ENCODE measurements around the gene ACCS.

Gene ACCS

DNA sequence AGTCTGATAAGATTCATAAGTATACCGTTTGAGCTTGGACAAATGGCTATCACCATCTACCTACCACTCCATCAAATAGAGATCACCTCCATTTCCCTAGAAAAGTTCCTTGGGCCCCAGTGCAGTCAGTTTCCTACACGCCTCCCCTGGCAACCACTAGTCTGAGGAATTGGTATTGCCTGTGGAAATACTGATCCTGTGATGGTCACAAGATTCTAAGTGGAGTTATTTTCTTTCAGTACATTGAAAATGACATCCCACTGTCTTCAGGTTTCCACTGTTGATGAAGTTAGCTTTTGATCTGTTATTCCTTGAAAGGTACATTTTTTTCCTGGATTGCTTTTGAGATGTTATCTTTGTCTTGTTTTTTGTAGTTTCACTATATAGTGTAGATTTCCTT is 22.9 kb upstream of the ACCS start:
- DNase-seq, result no peak

GRCh38 chr11:44046182-44046581 is 19.9 kb upstream of the ACCS start:
- DNase-seq, result no peak

DNA sequence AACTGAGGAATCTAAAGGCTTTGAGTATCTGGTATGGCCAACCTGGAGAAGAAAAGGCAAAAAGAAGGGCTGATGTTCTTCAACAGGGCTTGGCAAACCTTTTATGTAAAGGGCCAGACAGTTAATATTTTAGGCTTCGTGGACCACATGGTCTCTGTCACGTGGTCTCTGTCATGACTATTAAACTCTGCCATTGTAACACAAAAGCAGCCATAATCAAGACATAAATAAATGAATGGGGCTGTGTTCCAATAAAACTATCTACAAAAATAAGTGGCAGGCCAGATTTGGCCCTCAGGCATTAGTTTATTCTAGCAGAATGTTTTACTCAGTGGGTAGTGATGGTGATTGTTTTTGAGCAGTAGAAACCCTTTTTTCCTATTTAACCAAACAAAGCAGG is 18.8 kb upstream of the ACCS start:
- no peak for DNase-seq

- DNase-seq, result no peak
Observed at GRCh38 chr11:44047931-44048431, 18.1 kb upstream of the ACCS start, which contains the start of gene ACCSL. Gene ACCSL (plus strand): TSS chr11:44047981. CDS start chr11:44048037, 56 bp downstream.

DNA sequence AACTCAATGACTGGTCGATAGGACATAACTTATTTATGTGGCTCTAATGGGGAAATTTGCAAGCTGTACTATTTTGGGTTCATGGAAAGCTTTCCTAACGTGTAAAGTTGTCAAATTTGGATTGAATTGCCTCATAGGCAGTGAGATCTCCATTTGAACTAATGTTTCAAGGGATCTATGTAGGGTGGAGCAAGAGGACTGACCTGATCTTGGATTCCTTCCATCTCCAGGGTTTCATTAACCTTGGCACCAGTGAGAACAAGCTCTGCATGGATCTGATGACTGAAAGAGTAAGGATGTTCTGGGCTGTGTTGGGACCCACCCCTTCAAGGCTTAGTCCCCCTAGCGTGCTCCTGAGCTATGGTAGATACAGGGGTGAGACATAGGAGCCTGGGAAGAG is 16.2 kb upstream of the ACCS start:
- DNase-seq, result no peak

DNA sequence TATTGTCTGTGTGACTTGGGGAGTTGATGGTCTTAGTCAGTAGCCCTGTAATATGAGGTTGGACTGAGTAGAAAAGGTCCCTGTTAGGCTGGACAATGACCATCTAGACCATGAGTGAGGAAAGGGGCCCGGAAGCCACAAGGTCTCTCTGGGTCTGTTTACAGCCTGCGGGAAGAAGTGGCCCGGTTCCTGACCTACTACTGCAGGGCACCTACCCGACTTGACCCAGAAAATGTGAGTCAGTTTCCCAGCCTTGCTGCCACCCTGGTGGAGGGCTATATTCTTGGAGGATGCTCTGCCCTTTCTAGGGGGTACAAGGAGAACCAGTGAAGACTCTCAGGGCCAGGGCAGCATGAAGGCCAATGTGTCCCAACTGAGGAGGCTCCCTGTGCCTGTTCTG is 14.9 kb upstream of the ACCS start:
- DNase-seq, result no peak

- DNase-seq, result no peak
Observed at GRCh38 chr11:44057340-44057739, 8.7 kb upstream of the ACCS start.

- DNase-seq, result no peak
Observed at GRCh38 chr11:44058275-44058674, 7.8 kb upstream of the ACCS start.

- DNase-seq, result no peak
Observed at GRCh38 chr11:44065161-44065661, 859 bp upstream of the ACCS start.

DNA sequence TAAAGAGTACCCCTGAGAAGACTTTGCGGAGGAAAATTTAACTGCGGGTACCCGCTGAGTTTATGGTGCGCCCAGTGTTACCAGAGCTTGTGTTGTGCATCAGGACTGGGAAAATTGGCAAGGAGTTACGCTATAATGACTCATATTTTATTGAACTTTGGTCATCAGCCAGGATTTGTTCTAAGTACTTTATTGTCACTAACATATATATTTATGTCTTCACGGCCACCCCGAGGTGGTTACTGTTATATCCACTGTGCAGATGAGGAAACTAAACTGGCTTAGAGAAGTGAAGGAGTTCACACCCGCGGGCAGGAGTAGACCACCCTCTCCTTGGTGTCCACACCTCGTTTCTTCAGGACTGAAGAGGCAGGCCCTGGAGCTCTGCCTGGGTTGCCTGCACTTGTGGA is 667 bp downstream of the ACCS start:
- no peak for DNase-seq

DNA sequence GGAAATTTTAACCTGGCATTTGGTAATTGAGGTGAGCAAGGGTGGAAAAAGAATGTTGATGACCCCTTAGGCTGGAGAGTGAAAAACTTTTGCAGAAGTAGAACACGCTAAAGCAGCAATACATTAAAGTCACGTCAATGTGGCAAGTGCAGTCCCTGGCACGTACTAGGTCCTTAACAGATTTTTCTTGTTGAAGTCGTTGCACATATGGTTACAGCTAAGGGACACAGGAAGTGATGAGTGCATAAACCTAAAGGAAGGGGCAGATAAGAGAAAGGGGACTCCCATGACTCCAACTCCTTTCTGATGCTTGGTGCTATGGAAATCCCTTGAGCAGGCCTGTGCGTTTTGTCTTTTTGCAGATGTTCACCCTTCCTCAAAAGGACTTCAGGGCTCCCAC is 1.2 kb downstream of the ACCS start:
- no peak for DNase-seq

GRCh38 chr11:44068180-44068579 is 2.1 kb downstream of the ACCS start:
- DNase-seq, result no peak

- DNase-seq, result no peak
Observed at GRCh38 chr11:44071157-44071556, 5.1 kb downstream of the ACCS start.

GRCh38 chr11:44072757-44073658 is 6.9 kb downstream of the ACCS start:
- DNase-seq, result no peak

GRCh38 chr11:44078794-44079193 is 12.7 kb downstream of the ACCS start:
- no peak for DNase-seq

DNA sequence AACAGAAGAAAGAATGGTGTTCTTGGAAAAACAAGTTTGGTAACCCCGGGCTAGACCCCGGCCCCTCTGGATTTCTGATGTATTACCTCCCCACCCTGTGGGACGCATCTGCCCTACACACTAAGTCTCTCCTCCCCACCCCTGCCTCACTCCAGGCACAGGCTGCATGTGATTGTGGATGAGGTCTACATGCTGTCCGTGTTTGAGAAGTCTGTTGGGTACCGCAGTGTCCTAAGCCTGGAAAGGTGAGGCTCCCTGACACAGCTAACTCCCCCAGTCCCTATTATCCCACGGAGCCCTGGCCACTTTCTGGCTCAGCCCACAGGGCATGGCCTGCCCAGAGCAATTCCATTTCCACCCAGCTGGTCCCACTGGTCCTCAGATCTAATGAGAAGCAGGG is 13.3 kb downstream of the ACCS start:
- DNase-seq, result no peak

- no peak for DNase-seq
Observed at GRCh38 chr11:44080951-44081350, 14.9 kb downstream of the ACCS start.

DNA sequence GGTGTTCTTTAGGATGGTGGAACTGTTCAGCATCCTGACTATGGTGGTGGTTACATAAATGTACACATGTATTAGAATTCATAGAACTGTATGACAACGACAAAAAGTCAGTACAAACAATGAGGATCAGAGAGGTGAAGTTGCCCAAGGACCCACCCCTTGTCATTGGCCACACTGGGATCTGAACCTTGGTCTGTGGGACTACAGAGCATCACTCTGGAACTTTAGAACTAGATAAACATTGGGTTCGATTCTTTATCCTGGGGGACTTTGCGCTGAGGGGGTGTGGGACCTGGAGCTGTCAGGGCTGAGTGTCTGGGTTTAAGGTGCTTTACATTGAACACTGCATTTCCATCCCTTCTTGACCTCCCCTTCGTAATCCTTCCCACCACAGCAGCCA is 16.6 kb downstream of the ACCS start:
- DNase-seq, result no peak

DNA sequence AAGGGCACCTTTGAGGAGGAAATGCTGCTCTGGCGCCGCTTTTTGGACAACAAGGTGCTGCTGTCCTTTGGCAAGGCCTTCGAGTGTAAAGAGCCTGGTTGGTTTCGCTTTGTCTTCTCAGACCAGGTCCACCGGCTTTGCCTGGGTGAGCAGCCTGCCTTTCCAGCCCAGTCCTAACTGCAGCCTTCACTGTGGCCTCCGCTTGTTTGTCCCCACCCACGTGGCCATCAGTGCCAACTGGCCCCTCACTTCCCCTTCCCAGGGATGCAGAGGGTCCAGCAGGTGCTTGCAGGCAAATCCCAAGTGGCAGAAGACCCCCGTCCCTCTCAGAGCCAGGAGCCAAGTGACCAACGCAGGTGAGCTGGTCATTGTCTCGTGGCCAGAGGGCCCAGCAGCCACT is 17.4 kb downstream of the ACCS start:
- DNase-seq, result no peak

DNA sequence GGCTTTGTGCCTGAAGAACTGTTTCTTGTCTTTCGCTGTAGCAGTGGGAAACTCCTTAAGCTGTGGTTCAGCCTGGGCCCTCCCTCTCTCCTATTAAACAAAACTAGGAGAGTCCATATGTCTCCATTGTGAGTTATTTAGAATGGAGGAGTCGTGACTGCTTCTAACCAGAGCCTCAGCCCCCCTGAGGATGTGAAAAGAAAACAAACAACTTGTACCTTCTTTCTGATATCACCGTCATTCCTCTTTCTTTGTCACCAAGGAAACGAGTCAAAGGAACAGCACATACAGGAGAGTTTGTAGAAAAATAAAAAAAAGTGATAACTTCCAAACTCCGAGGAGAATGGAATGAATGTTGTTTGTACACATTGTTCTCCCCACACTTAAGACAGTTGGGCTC is 17.8 kb downstream of the ACCS start:
- no peak for DNase-seq

- DNase-seq, result no peak
Observed at GRCh38 chr11:44085330-44085729, 19.3 kb downstream of the ACCS start.

DNA sequence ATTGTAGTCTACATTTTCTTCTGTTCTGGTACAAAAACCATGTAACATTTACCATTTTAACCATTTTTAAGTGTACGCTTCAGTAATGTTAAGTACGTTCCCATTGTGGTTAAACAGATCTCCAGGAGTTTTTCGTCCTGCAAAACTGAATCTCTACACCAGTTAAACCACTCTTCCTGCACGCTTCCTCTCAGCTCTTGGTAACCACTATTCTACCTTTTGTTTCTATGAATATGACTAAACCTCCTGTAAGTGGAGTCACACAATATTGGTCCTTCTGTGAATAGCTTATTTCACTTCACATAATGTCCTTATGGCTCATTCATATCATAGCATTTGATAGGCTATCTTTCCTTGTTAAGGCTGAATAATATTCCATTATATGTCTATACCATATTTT is 22.3 kb downstream of the ACCS start:
- DNase-seq, result no peak

DNA sequence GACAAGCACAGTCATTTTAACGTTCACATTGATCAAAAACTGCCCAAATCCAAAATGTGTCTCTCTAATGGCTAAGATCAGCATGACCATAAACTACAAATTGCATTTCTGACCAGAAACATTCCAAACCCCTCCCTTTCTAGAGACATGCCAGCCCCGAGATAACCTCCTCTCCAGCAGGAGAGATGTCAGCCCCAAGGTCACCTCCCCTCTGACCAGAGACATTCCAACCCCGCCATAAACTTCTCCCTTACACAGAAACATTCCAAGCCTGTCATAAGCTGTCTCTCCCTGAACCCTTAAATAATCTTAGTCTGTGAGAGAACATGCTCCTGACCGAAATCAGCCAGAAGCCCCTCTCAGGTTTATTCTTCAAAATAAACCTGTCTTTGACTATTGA is 22.8 kb downstream of the ACCS start:
- DNase-seq, result no peak

DNA sequence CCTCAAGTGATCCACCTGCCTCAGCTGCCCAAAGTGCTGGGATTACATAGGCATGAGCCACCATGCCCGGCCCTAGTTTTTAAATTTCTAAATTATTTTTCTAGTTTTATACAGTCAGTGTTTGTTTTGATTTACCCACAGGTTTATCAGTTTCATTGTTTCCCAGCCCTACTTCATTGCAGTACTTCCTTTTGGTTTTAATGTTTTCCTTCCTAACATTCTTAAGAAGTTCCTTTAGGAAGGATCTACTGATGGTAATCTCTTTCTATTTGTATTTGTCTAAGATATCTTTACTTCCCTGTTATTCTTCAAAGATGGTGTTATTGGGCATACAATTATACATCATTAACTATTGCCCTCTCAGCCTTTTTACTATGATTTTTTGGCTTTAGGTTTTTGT is 24.5 kb downstream of the ACCS start:
- no peak for DNase-seq

All from activated naive CD4-positive, alpha-beta T cell treated with Interleukin-2 at 50 U/mL for 16 hours (primary cell).